ENCODE measurements around the gene AQP10. TPM values are rescaled to one million over a fixed set of nuclear protein-coding genes. Genes with fewer than 3 reads are reported as not detected.

Gene AQP10
- total RNA-seq, 1 experiment from 2014 or later: not detected

DNA sequence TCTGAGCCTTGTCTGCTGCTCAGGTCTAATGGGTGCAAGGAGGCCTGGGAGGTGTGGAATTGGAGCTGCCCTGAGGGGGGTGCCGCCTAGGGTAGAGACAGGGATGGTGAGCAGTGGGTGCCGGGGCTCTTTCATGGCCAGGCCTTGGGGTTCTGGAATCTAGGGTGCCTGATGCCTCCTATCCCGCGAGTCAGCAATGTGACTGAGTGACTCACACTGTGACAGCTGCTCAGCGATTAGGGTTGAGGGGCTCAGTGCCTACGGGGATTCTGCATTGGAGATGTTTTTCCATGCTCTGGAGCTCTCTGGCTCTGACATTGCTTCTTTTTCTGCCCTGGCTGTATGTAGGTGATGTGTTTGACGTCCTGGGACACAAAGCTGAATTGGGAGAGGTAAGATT lies 21.2 kb downstream of the AQP10 start:
- no TSS peak for BruUV-seq (replicated peaks)
- TF ChIP-seq, protein P1, sequence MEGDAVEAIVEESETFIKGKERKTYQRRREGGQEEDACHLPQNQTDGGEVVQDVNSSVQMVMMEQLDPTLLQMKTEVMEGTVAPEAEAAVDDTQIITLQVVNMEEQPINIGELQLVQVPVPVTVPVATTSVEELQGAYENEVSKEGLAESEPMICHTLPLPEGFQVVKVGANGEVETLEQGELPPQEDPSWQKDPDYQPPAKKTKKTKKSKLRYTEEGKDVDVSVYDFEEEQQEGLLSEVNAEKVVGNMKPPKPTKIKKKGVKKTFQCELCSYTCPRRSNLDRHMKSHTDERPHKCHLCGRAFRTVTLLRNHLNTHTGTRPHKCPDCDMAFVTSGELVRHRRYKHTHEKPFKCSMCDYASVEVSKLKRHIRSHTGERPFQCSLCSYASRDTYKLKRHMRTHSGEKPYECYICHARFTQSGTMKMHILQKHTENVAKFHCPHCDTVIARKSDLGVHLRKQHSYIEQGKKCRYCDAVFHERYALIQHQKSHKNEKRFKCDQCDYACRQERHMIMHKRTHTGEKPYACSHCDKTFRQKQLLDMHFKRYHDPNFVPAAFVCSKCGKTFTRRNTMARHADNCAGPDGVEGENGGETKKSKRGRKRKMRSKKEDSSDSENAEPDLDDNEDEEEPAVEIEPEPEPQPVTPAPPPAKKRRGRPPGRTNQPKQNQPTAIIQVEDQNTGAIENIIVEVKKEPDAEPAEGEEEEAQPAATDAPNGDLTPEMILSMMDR (IDR thresholded peaks at IDR 0.05; ENCODE audit: unreplicated experiment): no peak
- peaks cover 39% of the 10 kb centered on the region for H3K27me3 Mint-ChIP-seq (ENCODE audit: unreplicated experiment)
- intact Hi-C loops (cut with micrococcal nuclease; ENCODE audit: unreplicated experiment): no loop called here
- H3K36me3 Mint-ChIP-seq (ENCODE audit: insufficient read depth, unreplicated experiment): no peaks in the 10 kb centered on the region
- no peak overlapping the region for H3K4me3 Mint-ChIP-seq (ENCODE audit: low read depth, unreplicated experiment)
- DNase-seq: no peak
- H3K9me3 Mint-ChIP-seq (ENCODE audit: low read depth, unreplicated experiment): no peaks in the 10 kb centered on the region
- H3K4me1 Mint-ChIP-seq (ENCODE audit: low read depth, unreplicated experiment): peaks cover 3% of the 10 kb centered on the region
- no peak overlapping the region for H3K27ac Mint-ChIP-seq (ENCODE audit: unreplicated experiment)
- CTCF ChIA-PET: no interaction called here

DNA sequence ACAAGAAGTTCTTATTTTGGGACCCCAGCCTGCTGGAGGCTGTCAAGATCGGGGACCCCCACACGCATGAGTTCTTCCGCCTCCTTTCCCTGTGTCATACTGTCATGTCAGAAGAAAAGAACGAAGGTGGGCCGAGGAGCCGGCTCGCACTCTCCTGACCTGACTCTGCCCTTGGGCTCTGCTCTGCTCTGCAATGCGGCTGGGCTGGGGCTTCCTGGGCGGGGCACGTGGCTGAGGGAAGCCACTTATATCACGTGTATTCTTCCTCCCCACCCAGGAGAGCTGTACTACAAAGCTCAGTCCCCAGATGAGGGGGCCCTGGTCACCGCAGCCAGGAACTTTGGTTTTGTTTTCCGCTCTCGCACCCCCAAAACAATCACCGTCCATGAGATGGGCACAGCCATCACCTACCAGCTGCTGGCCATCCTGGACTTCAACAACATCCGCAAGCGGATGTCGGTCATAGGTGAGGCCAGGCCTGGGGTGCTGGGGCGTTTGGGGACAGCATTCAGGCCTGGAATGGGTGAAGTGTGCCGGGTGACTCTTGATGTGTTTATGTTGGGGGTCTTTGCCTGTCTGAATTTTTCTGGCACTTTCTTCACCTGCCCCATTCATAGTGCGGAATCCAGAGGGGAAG lies 22.1 kb downstream of the AQP10 start:
- peaks cover 7% of the 10 kb centered on the region for H3K4me1 Mint-ChIP-seq (ENCODE audit: low read depth, unreplicated experiment)
- BruUV-seq (replicated peaks): no TSS peak
- TF ChIP-seq, protein P1 (IDR thresholded peaks at IDR 0.05; ENCODE audit: unreplicated experiment): no peak
- H3K4me3 Mint-ChIP-seq (ENCODE audit: low read depth, unreplicated experiment): no peak overlapping the region
- no peak overlapping the region for H3K27ac Mint-ChIP-seq (ENCODE audit: unreplicated experiment)
- no peaks in the 10 kb centered on the region for H3K36me3 Mint-ChIP-seq (ENCODE audit: insufficient read depth, unreplicated experiment)
- no peaks in the 10 kb centered on the region for H3K9me3 Mint-ChIP-seq (ENCODE audit: low read depth, unreplicated experiment)
- CTCF ChIA-PET: interaction anchor here (1.1 to 1.6 kb wide), 2 partner anchors 8 to 50 kb away, joined by 3 to 9 read pairs; no protein-coding TSS in a partner anchor
- H3K27me3 Mint-ChIP-seq (ENCODE audit: unreplicated experiment): peaks cover 31% of the 10 kb centered on the region
- intact Hi-C loops (cut with micrococcal nuclease; ENCODE audit: unreplicated experiment): no loop called here
- DNase-seq: no peak

DNA sequence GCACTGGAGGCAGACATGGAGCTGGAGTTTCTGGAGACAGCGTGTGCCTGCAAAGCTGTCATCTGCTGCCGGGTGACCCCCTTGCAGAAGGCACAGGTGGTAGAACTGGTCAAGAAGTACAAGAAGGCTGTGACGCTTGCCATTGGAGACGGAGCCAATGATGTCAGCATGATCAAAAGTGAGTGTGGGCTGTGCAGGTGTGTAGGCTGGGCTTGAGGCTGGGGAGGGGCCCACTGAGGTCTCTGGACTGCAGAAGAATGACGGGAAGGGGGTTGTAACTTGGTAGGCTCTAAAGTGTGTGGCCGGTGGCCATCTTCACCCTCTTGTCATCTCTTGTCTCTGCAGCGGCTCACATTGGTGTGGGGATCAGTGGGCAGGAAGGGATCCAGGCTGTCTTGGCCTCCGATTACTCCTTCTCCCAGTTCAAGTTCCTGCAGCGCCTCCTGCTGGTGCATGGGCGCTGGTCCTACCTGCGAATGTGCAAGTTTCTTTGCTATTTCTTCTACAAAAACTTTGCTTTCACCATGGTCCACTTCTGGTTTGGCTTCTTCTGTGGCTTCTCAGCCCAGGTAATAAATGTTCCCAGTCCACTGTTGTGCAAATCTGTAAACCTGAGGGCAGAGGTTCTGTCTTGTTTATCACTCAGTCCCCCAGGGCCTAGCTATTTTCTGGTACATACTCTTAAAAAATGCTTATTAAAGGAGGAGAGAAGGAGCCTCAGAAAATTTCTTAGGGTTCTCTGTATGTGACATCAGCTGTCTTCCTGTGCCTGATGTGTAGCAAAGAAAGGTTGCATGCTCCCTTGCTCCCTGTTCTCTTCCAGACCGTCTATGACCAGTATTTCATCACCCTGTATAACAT lies 24.3 kb downstream of the AQP10 start:
- H3K9me3 Mint-ChIP-seq (ENCODE audit: low read depth, unreplicated experiment): no peaks in the 10 kb centered on the region
- H3K27me3 Mint-ChIP-seq (ENCODE audit: unreplicated experiment): peaks cover 10% of the 10 kb centered on the region
- CTCF ChIA-PET: interaction anchor here (1.6 kb wide), 1 partner anchor 10 kb away, joined by 9 read pairs; no protein-coding TSS in a partner anchor
- peaks cover 7% of the 10 kb centered on the region for H3K4me1 Mint-ChIP-seq (ENCODE audit: low read depth, unreplicated experiment)
- intact Hi-C loops (cut with micrococcal nuclease; ENCODE audit: unreplicated experiment): no loop called here
- BruUV-seq (replicated peaks): no TSS peak
- DNase-seq: peak; percentile 36
- no peak overlapping the region for H3K27ac Mint-ChIP-seq (ENCODE audit: unreplicated experiment)
- H3K4me3 Mint-ChIP-seq (ENCODE audit: low read depth, unreplicated experiment): no peak overlapping the region
- H3K36me3 Mint-ChIP-seq (ENCODE audit: insufficient read depth, unreplicated experiment): no peaks in the 10 kb centered on the region
- TF ChIP-seq, protein P1 (IDR thresholded peaks at IDR 0.05; ENCODE audit: unreplicated experiment): peak; percentile 70

DNA sequence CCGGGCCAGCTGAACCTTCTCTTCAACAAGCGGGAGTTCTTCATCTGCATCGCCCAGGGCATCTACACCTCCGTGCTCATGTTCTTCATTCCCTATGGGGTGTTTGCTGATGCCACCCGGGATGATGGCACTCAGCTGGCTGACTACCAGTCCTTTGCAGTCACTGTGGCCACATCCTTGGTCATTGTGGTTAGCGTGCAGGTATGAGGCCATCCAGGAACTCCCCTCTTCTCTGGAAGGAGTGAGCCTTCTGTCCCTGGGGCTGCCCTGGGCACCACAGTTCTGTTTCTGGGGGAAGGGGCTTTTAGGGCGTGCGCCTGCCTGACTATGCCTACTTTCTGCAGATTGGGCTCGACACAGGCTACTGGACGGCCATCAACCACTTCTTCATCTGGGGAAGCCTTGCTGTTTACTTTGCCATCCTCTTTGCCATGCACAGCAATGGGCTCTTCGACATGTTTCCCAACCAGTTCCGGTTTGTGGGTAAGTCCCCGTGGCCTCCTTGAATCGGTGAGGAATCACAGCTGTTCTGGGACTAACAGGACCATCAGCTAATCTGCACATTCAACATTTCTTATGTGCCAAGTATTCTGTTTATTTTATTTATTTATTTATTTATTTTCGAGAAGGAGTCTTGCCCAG lies 25.5 kb downstream of the AQP10 start:
- intact Hi-C loops (cut with micrococcal nuclease; ENCODE audit: unreplicated experiment): no loop called here
- Mint-ChIP-seq H3K36me3 (ENCODE audit: insufficient read depth, unreplicated experiment) (no peaks in the 10 kb centered on the region), H3K27ac (ENCODE audit: unreplicated experiment) (no peak overlapping the region), H3K4me1 (ENCODE audit: low read depth, unreplicated experiment) (peaks cover 13% of the 10 kb centered on the region), H3K4me3 (ENCODE audit: low read depth, unreplicated experiment) (no peak overlapping the region), H3K27me3 (ENCODE audit: unreplicated experiment) (no peaks in the 10 kb centered on the region), H3K9me3 (ENCODE audit: low read depth, unreplicated experiment) (no peaks in the 10 kb centered on the region)
- TF ChIP-seq, protein P1 (IDR thresholded peaks at IDR 0.05; ENCODE audit: unreplicated experiment): no peak
- CTCF ChIA-PET: no interaction called here
- no TSS peak for BruUV-seq (replicated peaks)
- no peak for DNase-seq

Data from Calu3 (cell line).